HG03457 (cell line): ENCODE results near the gene FBXO21.
A peak's percentile ranks its signal among the peaks of the same experiment; 100 is the strongest.
"Not testable (repeated sequence)": the region's sequence is repeated elsewhere in the genome, so short reads cannot be mapped to it uniquely, and the experiment has no call there.

ENCODE experiments used
- ATAC-seq: cut with Tn5 transposase; IDR thresholded peaks from one replicate; pipeline ENCODE4 v1.9.1; 2021; ENCODE audit warnings: moderate number of reproducible peaks; ENCODE audit not compliant: unreplicated experiment

Gene FBXO21

DNA sequence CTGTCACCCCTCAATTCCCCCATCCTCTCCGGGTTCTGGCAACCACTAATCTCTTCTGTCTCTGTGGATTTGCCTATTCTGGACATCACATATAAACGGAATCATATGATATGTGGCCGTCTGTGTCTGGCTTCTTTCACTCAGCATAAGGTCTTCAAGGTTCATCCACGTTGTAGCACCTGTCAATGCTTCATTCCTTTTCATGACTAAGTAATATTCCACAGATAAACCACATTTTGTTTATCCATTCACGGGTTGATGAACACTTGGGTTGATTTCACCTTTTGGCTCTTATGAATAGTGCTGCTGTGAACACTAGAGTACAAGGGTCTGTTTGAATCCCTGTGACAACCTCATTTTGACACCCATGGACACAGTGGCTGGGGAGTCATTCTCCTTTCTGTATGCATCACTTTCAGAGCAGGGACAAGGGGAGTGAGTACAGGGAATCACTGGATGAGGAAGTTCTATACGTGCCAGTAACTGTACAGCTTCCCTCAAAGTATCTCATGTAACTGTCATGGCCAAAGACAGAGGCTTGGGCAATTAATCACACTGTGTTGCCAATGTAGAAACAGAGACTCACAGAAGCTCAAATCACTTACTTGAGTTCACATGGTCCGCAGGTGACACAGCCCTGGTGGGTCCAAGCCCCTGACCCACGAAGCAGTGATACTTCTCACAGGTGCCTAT lies 80.2 kb downstream of the FBXO21 start:
- no peak for ATAC-seq

DNA sequence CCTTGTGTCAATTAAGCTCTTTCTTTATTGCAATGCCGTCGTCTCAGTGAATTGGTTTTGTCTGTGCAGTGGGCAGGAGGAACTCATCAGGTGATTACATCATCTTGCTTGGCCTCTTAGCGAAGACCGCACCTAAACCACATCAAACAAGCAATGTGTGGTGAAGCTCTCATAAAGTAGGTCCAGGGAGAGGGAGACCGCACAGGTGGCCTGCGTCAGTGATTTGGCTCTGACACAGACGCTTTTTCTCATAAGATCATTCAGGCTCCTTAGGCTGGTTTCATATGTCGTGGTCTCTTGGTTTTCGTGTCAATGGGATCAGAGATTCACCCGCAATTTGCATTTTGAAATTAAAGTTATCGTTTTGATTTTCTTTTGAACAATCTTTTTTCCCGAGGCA lies 84.4 kb downstream of the FBXO21 start:
- no peak for ATAC-seq

DNA sequence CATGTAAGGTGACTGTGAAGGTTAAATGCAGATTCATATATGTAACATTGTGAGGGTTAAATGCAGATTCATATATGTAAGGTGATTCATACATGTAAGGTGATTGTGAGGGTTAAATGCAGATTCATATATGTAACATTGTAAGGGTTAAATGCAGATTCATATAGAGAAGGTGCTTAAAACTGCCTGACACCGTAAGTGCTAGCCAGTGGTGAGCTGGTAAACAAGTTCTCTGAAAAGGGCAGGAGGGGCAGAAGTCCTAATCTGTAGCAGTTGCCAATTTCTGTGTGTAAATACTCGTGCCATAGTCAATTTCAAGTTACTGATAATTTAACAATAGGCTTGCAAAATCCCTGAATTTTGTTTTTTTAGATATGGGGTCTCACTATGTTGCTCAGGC lies 86.3 kb downstream of the FBXO21 start:
- ATAC-seq: not testable (repeated sequence)

DNA sequence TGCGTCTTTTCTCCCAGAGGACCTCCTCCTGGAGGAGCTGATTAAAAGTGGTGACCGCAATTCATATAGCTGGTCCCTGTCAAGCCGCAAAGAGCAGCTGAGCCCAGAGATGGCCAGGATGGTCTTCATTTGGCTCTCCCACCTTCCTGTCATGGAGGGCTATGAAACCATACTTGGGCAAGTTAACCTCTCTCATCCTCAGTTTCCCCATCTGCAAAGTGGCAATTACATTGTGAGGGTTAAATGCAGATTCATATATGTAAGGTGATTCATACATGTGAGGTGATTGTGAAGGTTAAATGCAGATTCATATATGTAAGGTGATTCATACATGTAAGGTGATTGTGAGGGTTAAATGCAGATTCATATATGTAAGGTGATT lies 87.5 kb downstream of the FBXO21 start:
- no peak for ATAC-seq

DNA sequence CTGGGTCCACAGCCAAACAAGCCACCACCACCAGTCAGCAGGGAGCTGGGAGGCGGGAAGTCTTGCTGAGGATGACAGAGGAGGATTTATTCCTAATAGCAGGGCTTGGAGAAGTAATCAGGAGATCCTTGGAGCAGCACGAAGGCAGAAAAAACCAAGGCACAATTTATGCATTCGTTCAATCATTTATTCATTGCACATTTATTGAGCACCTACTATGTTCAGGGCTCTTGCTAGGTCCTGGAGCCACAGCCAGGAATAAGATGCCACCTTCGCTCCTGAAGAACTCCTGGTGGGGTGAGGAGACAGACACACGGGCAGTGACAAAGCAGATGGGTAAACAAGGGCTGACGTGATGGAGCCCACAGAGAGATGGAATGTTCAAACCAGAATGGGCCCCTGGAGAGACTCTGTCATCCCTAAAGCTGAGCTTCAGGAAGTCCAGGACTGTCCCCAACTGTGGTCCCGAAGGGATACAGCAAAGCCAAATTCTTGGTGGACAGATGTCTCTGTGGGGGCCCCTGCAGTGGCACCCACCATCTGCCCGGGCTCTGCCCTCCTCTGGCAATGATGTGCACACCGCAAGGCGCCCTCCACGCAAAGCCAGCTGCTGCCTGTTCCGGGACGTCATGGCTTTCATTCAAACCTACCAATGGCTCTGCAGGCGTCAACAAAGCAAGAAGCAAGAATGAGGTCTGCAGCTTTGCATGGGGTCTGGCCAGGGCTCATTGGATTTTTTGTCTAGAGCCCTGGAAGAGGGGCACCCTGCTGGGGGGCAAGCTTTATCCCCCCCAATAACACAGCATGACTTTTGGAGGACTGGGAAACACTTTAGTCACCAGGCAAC lies 88.1 kb downstream of the FBXO21 start:
- ATAC-seq: no peak

DNA sequence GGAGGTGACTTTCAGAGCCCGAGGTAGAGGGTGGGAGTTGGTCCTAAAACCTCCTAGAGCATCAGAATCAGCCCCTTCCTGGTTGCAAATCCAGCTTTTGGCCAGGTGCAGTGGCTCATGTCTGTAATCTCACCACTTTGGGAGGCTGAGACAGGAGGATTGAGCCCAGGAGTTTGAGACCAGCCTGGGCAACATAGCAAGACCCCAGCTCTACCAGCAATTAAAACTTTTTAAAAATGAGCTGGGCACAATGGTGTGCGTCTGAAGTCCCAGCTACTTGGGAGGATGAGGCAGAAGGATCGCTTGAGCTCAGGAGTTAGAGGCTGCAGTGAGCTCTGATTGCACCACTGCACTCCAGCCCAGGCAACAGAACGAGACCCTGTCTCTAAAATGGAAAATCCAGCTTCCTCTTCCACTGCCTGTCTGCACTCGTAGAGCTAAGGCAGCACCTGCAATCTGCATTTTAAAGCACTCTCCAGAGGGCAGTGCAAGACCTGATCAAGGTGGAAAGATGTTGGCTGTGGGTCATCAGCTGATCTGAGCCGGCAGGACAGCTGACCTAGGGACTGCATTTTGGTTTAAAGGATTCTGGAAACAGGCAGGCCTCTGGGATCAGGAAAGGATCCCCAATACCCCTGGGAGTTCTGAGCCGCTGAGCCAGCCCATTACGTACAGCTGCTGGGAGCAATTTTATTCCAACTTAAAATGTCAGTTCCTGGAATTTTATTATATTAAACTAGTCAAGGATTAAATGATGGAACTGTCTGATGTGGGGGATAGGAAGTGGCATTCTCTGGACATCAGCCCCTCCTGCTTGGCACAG lies 89.2 kb downstream of the FBXO21 start:
- ATAC-seq: no peak

DNA sequence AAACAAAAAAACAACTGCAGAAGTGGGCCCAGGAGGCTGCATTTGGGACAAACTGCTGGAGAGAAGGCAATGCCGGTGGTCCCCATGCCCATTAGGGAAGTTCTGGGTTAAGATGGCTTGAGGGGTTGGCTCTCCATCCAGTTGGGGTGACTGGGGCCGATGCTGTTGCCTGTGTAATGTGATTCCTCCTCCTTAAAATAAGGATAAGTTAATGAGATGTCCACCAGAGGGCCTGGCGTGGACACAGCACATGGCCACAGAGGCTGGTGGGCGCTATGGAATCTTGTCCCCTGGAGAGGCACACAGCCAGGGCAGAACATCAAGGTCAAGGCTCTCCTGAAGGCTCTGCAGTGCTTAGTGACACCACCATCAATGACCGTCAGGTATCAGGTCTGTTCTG lies 90.0 kb downstream of the FBXO21 start:
- no peak for ATAC-seq

DNA sequence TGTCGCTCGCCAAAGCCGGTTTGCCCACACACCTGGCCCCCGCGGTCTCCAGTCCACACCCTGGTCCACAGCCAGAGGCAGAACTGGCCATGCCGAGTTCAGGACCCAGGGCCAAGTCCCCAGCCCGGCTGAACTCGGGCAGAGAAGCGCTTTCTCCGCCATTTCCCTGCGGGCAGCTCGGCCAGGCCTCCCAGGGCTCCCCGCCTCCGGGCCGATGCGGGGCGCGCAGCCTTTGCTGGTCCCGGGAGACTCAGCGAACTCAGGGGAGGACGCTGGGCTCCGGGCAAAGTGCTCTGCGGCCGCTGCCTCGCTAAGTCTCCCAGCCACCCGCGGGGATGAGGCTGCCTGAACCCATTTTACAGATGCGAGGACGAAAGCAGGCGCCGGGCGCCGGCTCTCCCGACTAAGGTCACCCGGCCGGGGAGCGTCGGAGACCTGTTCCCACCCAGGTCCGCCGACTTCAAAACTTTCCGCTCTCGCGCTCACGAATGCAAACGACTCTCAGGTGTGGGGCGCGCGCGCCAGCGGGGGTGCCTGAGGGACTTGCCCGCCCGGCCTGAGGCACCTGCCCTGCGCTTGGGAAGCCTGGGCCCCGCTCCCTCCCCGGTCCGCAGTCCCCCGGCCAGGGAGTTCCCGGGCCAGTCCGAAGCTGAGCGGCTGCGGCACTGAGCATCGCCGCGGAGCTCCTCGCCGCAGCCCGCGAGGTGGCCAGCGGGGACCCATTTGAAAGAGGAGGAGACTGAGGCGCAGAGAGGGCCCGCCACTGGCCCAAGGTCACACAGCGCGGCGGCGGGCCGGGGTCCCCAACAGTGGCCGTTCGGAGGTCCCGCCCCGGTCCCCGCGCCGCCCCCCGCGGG lies 91.7 kb downstream of the FBXO21 start:
- ATAC-seq: peak; percentile 33

DNA sequence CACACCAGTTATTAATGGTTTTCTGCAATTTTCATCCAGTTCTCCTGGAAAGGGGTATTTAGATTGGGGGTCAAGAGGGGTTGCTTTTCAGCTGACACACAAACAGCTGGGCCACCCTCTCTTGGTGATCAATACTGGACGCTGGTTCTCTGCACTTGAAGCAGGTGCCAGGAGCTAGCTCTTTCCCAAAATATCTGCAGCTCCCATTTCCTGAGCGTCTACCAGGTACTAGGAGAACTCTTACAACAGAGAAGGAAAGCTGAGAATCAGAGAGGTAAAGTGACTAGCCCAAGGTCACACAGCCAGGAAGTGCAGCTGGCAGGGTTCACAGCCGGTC lies 92.3 kb downstream of the FBXO21 start:
- no peak for ATAC-seq

DNA sequence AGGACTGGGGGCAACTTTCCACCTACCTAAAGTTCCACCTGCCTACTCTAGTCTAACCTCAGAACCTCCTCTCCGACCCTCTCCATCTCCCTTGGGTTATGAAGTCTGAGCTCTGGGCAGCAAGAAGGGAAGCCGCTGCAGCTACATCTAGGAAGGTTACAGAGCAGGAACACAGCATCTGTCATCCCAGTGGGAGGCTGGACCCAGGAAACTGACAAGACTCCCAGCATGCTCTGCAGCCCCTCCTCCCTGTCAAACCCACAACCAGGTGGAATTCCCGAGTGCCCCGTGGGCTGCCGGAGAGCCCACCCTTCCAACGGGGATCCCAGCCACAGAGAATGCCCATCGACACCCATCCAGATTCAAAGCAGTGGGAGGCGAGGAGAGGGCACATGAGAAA lies 93.1 kb downstream of the FBXO21 start:
- no peak for ATAC-seq

DNA sequence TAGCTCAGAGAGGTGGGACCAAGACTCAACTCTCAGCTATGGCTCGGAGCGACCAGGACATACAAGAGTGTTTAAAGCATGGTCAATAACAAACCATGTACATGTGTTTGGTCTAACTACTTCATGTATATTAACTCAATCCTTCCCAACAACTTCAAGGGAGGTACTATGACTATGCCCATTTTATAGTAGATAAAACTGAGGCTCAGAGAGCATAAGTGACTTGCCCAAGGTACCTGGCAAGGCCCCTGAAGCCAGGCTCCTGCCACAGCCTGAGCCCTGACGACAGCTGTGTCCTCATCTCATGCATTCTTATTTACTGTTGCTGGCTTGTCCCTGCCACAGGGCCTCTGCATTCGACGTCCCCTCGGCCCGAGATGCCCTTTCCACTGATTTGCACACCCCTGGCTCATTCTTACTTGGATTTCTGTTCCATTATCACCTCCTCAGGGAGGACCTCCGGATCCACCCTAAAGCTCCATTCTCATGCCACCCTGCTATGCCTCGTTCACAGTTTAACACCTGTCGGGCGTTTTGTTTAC lies 93.7 kb downstream of the FBXO21 start:
- no peak for ATAC-seq

DNA sequence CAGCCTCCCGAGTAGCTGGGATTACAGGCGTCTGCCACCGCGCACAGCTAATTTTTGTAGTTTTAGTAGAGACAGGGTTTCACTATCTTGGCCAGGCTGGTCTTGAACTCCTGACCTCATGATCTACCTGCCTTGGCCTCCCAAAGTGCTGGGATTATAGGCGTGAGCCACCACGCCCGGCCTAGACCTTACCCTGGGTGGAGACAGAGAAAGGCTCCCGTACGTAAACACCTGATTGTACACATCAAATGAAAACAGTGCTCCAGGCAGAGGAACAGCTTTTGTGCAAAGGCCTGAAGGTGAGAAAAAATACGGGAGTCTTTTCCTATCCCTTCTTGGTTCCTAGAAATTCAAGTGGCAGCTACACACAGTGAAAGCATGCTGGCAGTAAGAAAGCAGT lies 95.1 kb downstream of the FBXO21 start:
- ATAC-seq: not testable (repeated sequence)

DNA sequence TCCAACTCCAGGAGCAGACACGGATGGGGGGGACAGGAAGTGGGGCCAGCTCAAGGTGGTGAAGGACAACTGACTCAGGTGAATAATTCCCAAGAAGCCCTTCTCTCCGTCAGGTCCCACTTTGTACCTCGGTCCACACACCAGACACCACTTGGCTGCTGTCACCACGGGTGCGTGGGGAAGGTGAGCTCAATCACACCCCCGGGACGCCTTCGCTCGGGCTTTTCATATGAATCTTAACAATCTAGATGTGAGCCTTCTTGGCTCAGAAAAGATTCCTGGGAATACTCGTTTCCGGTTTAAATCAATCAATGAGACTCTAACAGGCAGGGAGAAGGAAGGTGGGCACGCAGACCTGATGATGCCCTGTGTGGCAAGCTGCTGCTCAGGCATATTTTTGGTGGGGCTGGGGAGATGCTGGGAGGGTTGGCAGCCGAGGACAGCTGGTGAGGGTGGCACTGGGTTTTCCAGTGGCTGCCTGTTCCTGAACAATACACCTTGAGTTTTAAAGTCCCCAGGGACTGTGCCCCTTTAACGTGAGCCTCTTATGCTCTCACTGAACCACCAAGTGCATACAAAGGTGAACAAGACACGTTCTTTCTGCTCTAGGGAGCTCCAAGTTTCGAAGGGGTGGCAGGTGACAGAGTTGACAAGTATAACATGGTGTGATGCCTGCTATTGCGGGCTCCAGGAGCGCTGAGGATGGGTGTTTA lies 96.2 kb downstream of the FBXO21 start:
- ATAC-seq: no peak

DNA sequence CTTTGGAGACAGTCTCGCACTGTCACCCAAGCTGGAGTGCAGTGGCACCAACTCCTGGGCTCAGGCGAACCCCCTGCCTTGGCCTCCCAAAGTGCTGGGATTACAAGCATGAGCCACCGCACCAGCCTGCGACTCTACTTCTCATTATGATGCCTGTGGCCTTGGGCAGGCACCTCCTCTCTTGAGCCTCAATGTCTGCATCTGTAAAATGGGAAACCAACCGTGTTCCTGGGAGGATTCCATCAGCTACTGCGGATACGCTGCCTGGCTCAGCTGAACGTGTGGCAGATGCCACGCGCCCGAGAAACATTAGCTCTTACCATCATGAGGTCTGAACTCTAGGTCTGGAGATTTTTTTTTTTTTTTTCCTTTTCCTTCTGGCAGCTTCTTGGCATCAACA lies 96.8 kb downstream of the FBXO21 start:
- no peak for ATAC-seq

DNA sequence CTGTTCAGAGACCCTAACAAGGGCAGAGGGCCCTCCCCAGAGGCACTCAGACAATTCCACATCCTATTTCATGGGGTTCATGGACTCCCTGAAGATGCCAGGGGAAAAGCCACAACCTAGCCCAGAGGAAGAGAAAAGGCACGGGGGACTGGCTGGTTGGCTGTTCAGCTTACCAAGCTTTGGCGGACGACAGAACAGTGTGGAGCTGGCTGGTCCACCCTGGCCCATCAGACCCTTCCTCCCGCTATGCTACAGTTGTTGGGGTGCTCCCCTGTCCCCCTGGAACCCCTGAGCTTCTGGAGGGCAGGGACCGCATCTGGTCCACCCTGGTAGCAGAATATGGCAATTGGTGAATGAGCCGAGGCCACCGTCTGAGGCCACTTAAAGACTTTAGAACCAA lies 97.4 kb downstream of the FBXO21 start:
- no peak for ATAC-seq

DNA sequence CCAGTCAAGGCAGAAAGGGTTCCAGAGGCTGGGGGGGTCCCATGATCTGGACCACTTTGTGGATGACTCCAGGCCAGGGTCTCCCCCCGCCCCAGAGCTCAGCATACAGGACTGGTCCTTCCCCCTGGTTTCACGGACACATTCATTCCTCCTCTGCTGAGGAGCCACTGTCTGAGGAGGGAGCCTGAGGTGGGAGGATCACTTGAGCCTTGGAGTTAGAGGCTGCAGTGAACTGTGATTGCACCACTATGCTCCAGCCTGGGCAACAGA lies 97.8 kb downstream of the FBXO21 start:
- no peak for ATAC-seq
